ENCODE data around the gene ANTKMT. TPM values are rescaled to one million over a fixed set of nuclear protein-coding genes. Genes with fewer than 3 reads are reported as not detected.

The ANTKMT gene
- total and polyA plus RNA-seq, 2 of the 4 experiments (the other 2 are of a cell fraction), result 7.3 to 16.2 TPM

- CTCF ChIA-PET, result interaction anchor here (0.7 kb wide), 1 partner anchor 162 kb away, joined by 3 read pairs; no protein-coding TSS in a partner anchor
- H4K91ac ChIP-seq (ENCODE audit: insufficient read depth, low read depth, low read length), result no peak overlapping the region
- H2BK5ac ChIP-seq (ENCODE audit: low read depth, low read length, poor library complexity, severe bottlenecking), result no peak overlapping the region
- POLR2A ChIA-PET (ENCODE audit: unreplicated experiment), result no interaction called here
- H3K9me3 ChIP-seq (ENCODE audit: control insufficient read depth, insufficient read depth, low read length), result no peaks in the 10 kb centered on the region
- H2AK5ac ChIP-seq (ENCODE audit: low read depth, low read length), result no peak overlapping the region
- H3K4ac ChIP-seq (ENCODE audit: low read depth, low read length), result no peak overlapping the region
- H3K9me1 ChIP-seq (ENCODE audit: insufficient read depth, low read length), result peaks cover 15% of the 10 kb centered on the region
- BruUV-seq (replicated peaks), result no TSS peak
- H3K36me3 ChIP-seq (ENCODE audit: control insufficient read depth, insufficient read depth, low read length), result peaks cover 40% of the 10 kb centered on the region
- no peak overlapping the region for H2BK15ac ChIP-seq (ENCODE audit: low read depth, low read length)
- intact Hi-C loops (cut with micrococcal nuclease), result no loop called here
- no peak overlapping the region; a peak in 2 of 4 replicates for H4K8ac ChIP-seq (ENCODE audit: low read depth in 2 of 2, low read length in 2 of 2)
- H3K14ac ChIP-seq (replicated peaks; ENCODE audit: low read depth, low read length), result no peak overlapping the region
- H3K18ac ChIP-seq (ENCODE audit: low read depth, low read length), result no peak overlapping the region
- ATAC-seq (ENCODE audit: low read depth) (no peak), DNase-seq (no peak)
- peak overlapping the region; percentile 85 for H3K4me2 ChIP-seq (ENCODE audit: low read depth, low read length)
- H2AFZ ChIP-seq (replicated peaks; ENCODE audit: low read length, poor library complexity), result no peak overlapping the region
- no peak overlapping the region for H3K23ac ChIP-seq (ENCODE audit: low read depth, low read length)
- 91% methylated on average over 14 of the region's 36 CpGs; no CpG with 5 or more reads in 1 of the 2 experiments for WGBS, 2 experiments (ENCODE audit: extremely low coverage in 2 of 2, insufficient read length in 1 of 2)
- H3K4me3 ChIP-seq (ENCODE audit: insufficient read depth, low read depth, low read length), result no peak overlapping the region
- no peak overlapping the region for H2BK20ac ChIP-seq (ENCODE audit: low read depth, low read length)
- no peak overlapping the region for H3K56ac ChIP-seq (ENCODE audit: extremely low read depth, insufficient read depth, low read length)
- peaks cover 34% of the 10 kb centered on the region for H4K20me1 ChIP-seq (ENCODE audit: insufficient read depth, low read length)
- no peak overlapping the region for H4K5ac ChIP-seq (ENCODE audit: low read depth, low read length)
- peaks cover 20% of the 10 kb centered on the region for H3K4me1 ChIP-seq (ENCODE audit: control insufficient read depth, insufficient read depth, low read length)
- no peaks in the 10 kb centered on the region for H3K27me3 ChIP-seq (ENCODE audit: control insufficient read depth, insufficient read depth, low read length)
- peak overlapping the region; percentile 93 for H2AK9ac ChIP-seq (replicated peaks; ENCODE audit: low read depth, low read length, poor library complexity)
- H3K79me1 ChIP-seq (ENCODE audit: low read depth in 1 of 2, low read length in 2 of 2), result peaks cover 9 to 49% of the 10 kb centered on the region in 2 experiments; a peak in 3 of 4 replicates
- H3K27ac ChIP-seq (ENCODE audit: insufficient read depth, low read length), result no peak overlapping the region
- dilution Hi-C loops (cut with HindIII; ENCODE audit: low sequenced_read_pairs, unreplicated experiment), result no loop called here
- H3K9ac ChIP-seq (ENCODE audit: low read depth, low read length), result no peak overlapping the region
- H2BK120ac ChIP-seq (ENCODE audit: low read depth, low read length), result no peak overlapping the region
- in situ Hi-C loops (cut with MboI; ENCODE audit: low sequenced_read_pairs), result no loop called here
- TF ChIP-seq BHLHE40 (IDR thresholded peaks at IDR 0.05; ENCODE audit: low read depth, low read length), result no peak
- no peak for TF ChIP-seq FOS (IDR thresholded peaks at IDR 0.05; ENCODE audit: low read depth, low read length)
- no peak for TF ChIP-seq RFX5 (IDR thresholded peaks at IDR 0.05; ENCODE audit: low read depth, low read length)
- TF ChIP-seq, protein P1, sequence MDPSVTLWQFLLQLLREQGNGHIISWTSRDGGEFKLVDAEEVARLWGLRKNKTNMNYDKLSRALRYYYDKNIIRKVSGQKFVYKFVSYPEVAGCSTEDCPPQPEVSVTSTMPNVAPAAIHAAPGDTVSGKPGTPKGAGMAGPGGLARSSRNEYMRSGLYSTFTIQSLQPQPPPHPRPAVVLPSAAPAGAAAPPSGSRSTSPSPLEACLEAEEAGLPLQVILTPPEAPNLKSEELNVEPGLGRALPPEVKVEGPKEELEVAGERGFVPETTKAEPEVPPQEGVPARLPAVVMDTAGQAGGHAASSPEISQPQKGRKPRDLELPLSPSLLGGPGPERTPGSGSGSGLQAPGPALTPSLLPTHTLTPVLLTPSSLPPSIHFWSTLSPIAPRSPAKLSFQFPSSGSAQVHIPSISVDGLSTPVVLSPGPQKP (IDR thresholded peaks at IDR 0.05; ENCODE audit: borderline replicate concordance, low read depth, low read length), result no peak
- TF ChIP-seq, protein P2, sequence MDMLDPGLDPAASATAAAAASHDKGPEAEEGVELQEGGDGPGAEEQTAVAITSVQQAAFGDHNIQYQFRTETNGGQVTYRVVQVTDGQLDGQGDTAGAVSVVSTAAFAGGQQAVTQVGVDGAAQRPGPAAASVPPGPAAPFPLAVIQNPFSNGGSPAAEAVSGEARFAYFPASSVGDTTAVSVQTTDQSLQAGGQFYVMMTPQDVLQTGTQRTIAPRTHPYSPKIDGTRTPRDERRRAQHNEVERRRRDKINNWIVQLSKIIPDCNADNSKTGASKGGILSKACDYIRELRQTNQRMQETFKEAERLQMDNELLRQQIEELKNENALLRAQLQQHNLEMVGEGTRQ (IDR thresholded peaks at IDR 0.05; ENCODE audit: low read depth, low read length), result no peak
- no peak for TF ChIP-seq MAFK (IDR thresholded peaks at IDR 0.05; ENCODE audit: low read depth, low read length)
- no peak for TF ChIP-seq RCOR1 (IDR thresholded peaks at IDR 0.05; ENCODE audit: insufficient replicate concordance, low read length)
- TF ChIP-seq RAD21 (IDR thresholded peaks at IDR 0.05; ENCODE audit: low read length), result no peak
- no peak for TF ChIP-seq MAZ (IDR thresholded peaks at IDR 0.05; ENCODE audit: borderline replicate concordance, low read depth, low read length)
- no peak for TF ChIP-seq NFE2L2 (IDR thresholded peaks at IDR 0.05; ENCODE audit: low read depth, low read length)
- no peak for TF ChIP-seq POLR2A (IDR thresholded peaks at IDR 0.05; ENCODE audit: low read depth, low read length)
- TF ChIP-seq, protein P3, sequence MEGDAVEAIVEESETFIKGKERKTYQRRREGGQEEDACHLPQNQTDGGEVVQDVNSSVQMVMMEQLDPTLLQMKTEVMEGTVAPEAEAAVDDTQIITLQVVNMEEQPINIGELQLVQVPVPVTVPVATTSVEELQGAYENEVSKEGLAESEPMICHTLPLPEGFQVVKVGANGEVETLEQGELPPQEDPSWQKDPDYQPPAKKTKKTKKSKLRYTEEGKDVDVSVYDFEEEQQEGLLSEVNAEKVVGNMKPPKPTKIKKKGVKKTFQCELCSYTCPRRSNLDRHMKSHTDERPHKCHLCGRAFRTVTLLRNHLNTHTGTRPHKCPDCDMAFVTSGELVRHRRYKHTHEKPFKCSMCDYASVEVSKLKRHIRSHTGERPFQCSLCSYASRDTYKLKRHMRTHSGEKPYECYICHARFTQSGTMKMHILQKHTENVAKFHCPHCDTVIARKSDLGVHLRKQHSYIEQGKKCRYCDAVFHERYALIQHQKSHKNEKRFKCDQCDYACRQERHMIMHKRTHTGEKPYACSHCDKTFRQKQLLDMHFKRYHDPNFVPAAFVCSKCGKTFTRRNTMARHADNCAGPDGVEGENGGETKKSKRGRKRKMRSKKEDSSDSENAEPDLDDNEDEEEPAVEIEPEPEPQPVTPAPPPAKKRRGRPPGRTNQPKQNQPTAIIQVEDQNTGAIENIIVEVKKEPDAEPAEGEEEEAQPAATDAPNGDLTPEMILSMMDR (conservative IDR thresholded peaks at IDR 0.05; ENCODE audit: low read depth, low read length), result no peak
- no peak for TF ChIP-seq CHD1 (IDR thresholded peaks at IDR 0.05; ENCODE audit: low read depth, low read length)
- no peak for TF ChIP-seq SMC3 (IDR thresholded peaks at IDR 0.05; ENCODE audit: low read depth, low read length)
Observed at GRCh38 chr16:682493-683395, 38.2 kb upstream of the ANTKMT start.

All from IMR-90 (cell line).